Measurements from ENCODE around the gene SLC6A16. TPM values are rescaled to one million over a fixed set of nuclear protein-coding genes. Genes with fewer than 3 reads are reported as not detected.
"Not testable (repeated sequence)": the region's sequence is repeated elsewhere in the genome, so short reads cannot be mapped to it uniquely, and the experiment has no call there.

SLC6A16 gene
- 1.0 TPM for polyA plus RNA-seq (2013, experiment 1 of 2; ENCODE audit: insufficient read length)
- 0.85 TPM for polyA plus RNA-seq (2013, experiment 2 of 2; ENCODE audit: insufficient read length)

DNA sequence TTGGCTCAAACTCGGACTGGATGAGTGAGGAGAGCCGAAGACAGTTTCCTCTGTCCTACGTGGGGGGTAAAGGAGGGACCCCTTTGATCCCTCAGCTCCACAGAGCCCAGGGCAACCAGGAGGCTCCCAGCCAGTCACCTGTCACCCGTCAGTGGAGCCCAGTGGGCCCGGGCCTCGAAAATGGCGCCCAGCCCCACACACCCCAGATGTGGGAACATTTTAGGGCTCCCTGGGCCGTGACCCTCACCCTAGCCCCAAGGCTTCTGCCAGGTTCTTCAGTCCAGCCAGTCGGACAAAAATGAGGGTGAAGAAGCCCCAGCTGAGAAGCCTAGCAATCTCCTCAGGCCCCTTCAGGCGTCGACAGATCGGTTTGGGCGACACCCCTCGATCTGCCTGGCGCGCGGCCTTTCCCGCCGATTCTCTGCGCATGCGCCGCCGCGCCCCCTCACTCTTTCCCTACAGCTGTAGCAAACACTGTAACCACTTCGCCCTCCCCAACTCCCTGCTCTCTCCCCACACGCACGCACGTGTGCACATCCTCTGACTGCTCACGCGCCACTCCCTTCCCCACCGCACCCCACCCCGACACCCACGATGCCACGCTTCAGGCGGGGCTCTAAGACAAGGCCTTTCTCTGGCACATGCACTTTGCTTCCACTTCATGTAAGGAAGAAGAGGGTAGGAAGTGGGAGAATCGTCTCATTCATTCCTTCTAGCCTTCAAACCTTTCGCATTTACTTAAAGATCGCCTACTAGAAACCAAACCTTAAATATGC, at the start of gene SLC6A16:
Gene SLC6A16 (minus strand): TSS at position 391 of the 776 bp plus-strand sequence. CDS start 13,844 bp downstream, outside the sequence.
- no peak for DNase-seq

DNA sequence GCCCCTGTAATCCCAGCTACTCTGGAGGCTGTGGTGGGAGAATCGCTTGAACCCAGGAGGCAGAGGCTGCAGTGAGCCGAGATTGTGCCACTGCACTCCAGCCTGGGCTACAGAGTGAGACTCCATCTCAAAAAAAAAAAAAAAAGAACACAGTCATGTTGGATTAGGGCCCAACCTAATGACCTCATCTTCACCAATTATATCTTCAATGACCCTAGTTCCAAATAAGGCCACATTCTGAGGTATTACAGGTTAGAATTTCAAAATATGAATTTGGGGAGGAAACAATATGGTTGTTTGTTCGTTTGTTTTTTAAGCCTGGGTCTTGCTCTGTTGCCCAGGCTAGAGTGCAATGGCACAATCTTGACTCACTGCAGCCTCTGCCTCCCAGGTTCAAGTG, 48.2 kb upstream of the SLC6A16 start:
- DNase-seq, result not testable (repeated sequence)

DNA sequence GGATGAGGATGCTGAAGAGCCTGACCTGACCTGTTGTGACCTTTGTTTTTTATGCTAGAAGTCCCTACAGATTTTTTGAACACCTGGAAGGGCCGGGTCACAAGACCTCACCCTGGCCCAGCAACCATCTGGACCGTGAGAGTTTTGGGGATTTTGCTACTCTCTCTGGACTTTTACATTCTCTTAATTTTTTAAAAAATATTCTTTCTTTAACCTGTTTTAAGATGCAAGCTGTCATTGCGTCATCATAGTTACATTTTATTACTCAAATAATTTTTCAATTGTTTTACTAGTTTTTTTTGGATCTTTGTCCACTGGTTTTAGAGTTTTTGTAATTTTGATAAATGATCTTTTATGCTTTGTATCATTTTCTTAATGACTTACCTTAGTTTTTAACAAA, 46.2 kb upstream of the SLC6A16 start:
- no peak for DNase-seq

DNA sequence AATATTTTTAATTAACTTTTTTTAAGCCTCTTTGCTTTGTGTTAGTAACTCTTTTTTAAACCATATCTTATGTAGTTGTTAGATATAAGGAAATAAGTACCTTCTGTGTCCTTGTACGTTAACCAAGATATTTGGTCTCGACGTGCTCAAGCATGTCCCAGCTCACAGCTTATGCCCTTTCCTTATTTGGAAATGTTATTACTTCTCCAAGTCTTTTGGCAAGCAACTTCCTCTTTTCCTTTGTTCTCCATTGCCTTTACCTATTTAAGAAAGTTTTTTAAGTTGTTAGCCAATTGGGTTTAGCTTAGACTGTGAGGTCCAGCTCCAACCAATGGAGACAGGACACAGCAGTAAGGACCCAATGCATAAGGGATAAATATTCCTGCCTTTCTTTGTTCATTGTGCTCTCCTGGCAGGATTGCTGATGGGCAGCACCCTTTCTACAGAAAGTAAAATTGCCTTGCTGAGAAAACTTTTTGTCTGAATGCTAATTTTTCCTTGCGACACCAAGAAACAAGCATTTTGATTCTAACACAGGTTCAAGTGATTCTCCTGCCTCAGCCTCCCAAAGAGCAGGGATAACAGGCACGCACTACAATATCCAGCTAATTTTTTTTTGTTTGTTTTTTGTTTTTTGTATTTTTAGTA, 43.8 kb upstream of the SLC6A16 start:
- DNase-seq, result no peak

DNA sequence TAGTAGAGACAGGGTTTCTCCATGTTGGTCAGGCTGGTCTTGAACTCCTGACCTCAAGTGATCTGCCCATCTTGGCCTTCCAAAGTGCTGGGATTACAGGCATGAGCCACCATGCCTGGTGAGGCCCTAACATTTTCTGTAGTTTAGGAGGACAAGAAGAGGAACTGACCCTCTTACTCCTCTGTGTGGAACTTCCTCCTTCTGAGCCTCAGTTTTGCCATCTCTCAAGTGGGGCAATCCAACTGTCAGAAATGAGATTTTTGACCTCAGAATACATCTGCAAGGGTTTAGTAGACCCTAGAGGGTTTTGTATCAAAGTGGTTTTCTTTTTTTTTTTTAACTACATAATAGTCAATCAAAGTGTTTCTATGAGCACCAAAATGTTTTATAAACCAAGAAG, 41.1 kb upstream of the SLC6A16 start:
- no peak for DNase-seq

DNA sequence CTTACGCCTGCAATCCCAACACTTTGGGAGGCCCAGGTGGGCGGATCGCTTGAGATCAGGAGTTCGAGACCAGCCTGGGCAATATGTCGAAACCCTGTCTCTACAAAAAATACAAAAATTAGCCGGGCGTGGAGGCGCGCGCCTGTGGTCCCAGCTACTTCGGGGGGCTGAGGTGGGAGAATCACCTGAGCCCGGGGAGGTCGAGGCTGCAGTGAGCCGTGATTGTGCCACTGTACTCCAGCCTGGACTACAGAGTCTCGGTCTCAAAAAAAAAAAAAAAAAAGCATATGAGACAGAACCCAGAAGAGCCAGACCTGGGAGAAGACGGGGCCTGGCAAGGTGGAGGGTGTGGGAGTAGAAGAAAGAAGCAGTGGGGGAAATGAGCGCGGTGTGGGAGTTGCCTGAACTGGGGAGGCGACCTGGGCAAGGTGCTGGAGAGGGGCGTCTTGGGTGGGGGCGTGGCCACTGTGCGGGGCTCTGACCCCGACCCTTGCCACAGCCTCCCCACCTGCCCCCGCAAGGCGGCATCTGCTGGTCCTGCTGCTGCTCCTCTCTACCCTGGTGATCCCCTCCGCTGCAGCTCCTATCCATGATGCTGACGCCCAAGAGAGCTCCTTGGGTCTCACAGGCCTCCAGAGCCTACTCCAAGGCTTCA, 39.2 kb upstream of the SLC6A16 start:
- no peak for DNase-seq

DNA sequence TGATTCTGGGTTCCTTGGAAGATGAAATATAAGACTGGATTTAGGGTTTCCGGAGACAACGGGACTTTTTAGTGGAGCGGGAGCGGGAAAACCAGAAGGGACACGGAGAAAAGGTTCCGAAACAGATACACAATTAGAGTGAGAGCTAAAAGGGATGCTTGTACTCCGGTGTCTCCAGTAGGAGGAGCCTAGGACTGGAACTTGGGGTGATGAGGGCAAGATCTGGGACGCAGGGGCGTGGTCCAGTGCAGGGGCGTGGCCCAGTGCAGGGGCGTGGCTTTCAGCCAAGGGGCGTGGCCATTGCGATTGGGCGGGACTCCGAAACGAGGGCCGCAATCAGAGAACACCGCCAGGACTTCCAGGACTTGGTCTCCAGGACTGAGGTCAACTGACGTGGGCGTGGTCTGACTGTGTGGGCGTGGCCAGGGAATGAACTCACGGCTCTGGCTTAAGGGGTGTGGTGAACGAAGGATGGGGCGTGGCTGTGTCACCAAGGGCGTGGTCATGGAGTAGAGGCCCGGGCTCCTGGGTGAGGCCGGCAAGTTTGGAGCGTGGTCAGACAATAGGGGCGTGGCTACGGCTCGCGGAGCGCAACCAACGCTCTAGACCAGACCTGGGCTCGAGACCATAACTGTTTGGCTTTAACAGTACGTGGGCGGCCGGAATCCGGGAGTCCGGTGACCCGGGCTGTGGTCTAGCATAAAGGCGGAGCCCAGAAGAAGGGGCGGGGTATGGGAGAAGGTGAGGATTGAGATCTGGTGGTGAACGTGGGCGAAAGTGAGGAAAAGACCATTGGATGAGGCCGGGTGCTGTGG, 38.5 kb upstream of the SLC6A16 start, which contains the start of gene DKKL1:
Gene DKKL1 (plus strand): TSS at position 610 of the 815 bp plus-strand sequence. CDS start 122 bp downstream, at position 732.
- DNase-seq, result peak; percentile 99

DNA sequence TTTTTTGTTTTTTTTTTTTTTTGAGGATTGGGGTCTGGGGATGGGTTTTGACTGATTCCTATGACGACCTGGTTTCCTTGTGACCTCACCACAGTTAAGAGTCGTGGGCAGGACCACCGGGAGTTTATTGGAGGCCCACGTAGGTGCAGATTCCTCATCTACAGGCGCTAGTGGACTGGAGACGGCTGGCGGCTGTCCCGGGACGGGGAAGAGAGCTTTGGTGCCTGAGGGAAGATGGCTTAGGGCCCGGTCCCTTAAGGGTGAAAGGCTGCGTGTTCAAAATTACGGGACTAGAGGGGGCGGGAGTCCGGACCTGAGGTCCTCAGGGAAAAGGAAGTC, 37.9 kb upstream of the SLC6A16 start:
- peak; percentile 47 for DNase-seq

DNA sequence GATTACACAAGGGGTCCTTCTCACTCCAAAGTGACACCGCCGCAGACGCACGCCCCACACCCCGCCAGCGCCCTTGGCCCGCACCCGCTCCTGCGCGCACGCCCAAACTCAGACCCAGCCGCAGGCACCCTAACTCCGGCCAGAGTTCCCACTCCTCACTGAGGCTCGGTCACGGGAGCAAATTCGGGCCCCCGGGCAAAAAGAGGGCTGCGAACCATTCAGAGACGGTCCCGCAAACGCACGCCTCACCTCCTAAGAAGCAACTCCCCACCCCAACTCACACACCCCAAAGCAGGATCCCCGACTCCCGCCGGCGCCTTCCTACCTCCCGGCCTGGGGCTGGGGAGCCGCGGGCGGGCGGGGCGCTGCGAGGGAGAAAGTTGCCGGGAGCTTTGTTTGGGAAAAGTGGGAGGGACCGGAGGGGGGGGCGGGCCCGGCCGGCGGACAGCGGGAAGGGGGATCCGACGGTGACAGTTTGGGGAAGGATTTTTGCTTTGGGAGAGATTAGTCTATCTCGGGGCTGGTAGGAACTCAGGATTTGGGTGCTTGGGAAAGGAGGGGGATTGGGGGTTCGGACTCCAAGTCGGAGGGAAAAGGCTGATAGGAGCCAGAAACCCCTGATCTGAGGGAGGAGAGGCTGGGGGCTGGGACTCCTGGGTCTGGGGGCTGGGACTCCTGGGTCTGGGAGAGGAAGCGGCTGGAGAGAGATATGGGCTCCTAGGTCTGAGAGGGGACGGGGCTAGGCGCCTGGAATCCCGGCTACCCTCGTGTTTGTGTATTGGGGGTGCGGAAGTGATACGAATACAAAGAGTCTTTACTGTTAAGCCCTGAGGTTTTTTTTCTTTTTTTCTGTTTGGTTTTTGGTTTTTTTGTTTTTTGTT, 37.3 kb upstream of the SLC6A16 start, which contains the start of gene TEAD2:
Gene TEAD2 (minus strand): TSS at position 369 of the 881 bp plus-strand sequence. CDS start 2,341 bp downstream, outside the sequence.
- peak; percentile 73 for DNase-seq

DNA sequence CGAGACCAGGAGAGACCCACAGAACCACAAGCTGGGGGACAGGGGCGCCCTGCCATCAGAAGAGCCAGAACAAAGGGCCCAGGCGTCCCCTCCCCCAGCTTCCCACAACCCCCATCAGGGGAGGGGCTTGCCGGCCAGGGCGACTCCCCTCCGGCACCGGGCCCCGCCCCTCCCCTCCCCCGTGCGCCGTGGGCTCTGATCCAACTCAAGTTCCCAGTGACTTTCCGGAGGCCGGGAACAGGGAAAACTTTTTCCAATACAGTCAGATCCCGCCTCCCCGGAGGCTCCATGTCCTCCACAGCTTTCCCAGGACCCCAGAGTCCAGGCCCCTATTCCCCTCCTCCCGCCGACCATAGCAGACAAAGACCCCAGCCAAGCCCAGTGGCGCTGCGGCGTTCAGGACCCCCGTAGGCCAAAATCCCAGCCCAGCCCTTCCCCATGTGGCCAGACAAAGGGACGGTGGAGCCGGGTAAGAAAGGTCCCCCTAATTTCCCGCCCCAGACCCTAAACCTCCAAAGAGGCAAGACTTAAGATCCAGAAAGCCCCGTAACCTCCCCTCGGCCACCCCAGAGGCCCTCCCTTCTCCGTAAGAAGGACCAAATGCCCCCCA, 36.6 kb upstream of the SLC6A16 start:
- peak; percentile 93 for DNase-seq

DNA sequence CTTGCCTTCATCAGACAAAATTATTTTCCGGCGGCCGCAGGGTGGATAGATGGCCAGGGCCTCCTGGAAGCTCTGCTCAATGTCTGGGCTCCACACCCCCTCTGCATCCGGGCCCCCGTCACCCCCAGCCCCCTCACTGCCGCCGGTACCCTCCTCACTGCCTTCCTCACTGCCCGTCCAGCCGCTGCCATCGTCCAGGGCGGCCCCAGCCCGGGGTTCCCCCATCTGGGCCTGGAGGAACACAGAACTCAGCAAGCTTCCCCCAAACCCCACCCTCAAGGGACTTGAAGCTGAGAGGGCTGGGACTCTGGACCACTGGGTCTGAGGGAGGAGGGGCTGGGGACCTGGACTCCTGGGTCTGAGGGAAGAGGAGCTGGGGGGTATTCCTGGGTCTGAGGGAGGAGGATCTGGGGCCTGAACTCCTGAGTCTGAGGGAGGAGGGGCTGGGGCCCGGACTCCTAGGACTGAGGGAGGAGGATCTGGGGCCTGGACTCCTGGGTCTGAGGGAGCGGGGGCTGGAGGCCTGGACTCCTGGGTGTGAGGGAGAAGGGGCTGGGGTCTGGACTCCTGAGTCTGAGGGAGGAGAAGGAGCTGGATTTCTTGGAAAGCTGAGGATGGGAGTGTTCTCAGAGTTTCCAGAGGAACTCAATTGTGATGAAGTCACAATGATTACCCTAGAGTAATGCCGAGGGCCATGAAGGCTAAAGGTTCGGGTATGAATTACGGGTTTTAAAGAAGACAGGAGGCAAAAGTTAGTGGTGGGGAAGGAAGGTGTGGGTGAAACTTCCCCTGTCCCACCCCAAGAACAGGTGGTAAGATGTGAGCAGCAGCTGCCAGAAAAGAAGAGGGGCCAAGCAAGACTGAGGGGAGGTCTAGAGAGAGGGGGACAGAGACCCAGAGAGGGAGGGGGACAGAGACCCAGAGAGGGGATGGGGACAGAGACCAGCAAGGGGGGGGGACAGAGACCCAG, 35.1 kb upstream of the SLC6A16 start:
- DNase-seq, result no peak

DNA sequence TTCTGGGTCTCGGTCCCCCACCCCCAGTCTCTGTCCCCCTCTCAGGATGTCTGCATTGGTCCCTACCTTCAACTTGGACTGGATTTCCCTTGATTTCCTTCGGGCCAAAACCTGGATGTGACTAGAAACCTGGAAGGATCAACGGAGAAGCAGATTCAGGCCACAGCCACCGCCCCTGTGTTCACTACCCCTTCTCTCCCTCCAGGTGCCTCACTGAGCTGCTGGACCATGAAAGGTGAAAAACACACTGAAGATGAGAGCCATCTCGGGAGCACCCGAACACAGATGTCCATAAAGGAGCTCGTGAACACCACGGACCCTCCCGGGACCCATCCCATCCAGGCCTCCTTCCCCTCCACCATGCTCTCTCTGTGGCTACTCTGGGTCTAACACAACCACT, 32.2 kb upstream of the SLC6A16 start:
- DNase-seq, result no peak

DNA sequence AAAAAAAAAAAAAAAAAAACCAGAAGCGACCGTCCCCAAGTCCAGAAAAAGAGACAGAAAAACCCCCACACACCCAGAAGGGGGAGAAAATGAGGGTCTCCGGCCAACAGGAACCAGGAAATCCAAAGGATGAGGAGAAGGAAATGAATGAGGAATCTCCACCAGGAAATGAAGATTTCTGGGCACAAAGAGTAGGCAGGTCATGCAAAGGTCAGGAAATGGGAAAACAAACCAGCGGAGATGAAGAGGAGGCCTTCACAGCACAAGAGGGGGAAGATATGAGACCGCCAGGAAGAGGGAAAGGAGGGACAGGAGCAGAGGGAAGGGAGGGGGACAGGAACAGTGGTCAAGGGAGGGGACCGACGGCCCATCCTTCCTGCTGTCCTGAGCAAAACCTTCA, 31.4 kb upstream of the SLC6A16 start:
- DNase-seq, result no peak

DNA sequence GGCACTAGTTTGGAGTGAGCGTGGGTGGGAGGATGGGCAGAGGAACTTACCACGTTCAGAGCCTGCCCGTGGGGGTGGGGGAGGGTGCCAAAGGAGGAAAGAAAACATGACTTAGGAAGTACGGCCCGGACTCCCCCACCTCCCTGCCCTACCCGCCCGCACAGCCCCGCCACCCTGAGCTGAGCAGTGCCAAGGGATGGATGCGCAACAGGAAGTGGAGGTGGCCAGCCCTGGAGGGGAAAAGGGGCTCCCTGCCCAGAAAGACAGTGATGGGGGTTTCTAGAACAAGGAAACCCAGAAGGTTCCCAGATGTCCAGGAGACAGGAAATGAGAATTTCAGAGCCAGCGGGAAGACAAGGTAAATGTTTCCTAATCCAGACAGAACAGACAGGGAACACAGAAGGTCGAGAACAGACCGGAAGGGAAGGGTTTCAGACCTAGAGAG, 30.9 kb upstream of the SLC6A16 start:
- DNase-seq, result no peak

DNA sequence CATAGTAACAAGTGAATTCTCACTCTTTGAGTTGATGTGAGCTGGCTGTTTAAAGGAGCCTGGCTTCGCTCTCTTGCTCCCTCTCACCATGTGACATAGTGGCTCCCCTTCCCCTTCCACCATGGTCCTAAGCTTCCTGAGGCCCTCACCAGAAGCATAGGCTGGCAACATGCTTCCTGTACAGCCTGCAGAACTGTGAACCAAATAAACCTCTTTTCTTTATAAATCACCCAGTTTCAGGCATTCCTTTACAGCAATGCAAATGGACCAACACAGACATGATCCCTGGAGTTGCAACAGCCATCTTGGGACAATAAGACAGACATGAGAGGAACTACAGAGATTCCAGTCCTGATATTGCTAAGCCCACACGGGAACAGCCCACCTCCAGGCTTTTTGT, 24.6 kb upstream of the SLC6A16 start:
- DNase-seq, result no peak

DNA sequence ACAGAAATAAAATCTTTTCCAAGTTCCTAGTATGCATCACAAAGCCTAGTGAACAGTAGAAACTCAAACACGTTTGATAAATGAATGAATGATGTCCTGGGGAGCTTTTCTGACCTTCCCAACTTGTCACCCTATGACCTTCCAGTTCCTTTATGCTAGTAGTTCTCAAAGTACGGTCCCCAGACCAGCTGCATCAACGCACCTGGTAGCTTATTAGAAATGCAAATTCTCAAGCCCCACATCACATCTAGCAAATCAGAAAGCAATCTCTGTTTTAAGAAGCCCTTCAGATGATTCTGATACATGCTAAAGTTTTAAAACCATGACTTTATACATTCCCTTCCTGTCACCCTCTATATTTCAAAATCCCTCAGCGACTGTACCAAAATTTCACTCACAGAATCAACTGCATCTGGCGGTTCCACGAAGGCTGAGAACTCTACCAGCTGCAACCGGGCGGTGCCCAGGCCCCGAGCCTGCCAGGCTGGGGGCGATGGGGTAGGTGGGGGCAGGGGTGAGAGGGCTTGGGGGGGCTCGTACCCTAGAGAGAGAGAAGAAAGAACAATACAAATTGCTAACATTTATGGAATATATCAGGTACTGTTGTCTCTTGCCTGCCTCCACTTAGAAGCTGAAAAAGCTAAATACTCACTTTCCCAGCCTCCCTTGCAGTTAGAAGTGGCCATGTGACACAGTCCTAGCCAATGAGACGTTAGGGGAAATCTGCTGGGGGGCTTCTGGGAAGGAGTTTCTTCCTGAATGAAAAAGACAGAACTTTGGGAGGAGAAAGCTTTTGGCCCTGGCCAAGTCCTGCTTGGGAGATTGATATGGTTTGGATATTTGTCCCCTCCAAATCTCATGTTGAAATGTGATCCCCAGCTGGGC, 23.6 kb upstream of the SLC6A16 start:
- no peak for DNase-seq

DNA sequence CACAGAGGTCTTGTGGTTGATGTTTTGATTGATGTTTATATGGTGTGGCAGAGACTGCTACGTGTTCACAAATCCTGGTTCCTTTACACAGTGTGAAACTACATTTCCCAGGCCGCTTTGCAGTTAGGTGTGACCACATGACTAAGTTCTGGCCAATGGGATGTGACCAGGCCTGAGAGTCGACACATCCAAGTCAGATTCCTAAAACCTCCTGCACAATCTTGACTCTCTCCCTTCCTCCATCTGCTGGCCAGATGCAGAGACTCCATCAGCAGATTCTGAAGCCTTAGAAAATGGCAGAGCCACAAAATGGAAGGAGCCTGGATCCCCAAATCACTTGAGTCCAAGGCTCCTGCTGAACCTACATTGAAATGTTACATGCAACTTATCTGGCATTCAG, 22.8 kb upstream of the SLC6A16 start:
- peak; percentile 78 for DNase-seq

DNA sequence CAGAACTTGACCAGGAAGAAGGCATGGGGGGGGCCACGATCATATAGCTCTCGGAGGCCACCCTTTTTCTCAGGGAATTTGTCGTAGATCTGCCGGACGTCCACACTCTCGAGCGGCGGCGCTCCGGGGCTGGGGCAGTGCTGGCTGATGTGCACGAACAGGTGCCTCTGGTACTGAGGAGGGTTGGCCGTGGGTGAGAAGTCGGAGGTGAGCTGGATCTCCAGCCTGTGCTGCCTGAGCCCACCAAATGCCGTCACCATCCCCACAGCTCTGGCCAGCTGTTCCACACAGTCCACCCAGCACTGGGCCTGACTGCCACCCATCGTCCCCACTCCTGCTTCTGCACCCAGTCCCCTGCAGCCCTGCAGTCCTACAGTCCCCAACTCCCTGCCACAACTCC, 22.2 kb upstream of the SLC6A16 start:
- no peak for DNase-seq

All from fibroblast of skin of scalp (primary cell).